ENCODE data around the gene TMPRSS6. TPM values are rescaled to one million over a fixed set of nuclear protein-coding genes. Genes with fewer than 3 reads are reported as not detected.

Gene TMPRSS6
- total and polyA plus RNA-seq, 4 donors: 0.09 to 1.0 (median 0.69) TPM

DNA sequence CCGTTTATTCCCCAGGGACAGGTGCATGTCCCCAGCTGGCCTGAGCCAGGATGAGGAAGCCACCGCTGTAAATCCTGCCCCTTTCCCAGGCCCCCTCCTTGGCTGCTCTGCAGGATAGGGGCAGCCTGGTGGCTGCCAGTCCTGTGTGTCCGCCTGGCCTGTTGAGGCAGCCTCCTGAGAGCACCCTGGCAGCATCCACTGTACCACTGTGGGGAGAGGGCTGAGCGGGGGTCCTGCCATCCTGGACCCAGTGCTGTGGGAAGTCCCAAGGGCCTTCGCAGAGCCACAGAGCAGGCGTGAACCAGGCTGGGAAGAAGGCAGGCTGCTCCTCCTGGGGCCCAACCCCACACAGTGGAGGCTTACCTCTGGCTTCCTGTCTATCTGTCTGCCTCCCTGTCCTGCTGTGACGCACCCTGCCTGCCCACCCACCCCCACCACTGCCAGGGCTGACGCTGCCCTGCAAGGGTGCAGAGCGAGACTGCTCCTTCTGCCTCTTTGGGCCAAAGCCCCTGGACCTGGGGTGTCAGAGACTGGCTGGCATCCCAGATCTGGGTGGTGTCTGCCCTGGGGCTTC lies 49.5 kb downstream of the TMPRSS6 start:
- H3K27me3 ChIP-seq (ENCODE audit: control insufficient read depth in 3 of 3, insufficient read depth in 3 of 3, low read length in 2 of 3): no peaks in the 10 kb centered on the region
- DNase-seq: no peak
- TF ChIP-seq, protein P1, sequence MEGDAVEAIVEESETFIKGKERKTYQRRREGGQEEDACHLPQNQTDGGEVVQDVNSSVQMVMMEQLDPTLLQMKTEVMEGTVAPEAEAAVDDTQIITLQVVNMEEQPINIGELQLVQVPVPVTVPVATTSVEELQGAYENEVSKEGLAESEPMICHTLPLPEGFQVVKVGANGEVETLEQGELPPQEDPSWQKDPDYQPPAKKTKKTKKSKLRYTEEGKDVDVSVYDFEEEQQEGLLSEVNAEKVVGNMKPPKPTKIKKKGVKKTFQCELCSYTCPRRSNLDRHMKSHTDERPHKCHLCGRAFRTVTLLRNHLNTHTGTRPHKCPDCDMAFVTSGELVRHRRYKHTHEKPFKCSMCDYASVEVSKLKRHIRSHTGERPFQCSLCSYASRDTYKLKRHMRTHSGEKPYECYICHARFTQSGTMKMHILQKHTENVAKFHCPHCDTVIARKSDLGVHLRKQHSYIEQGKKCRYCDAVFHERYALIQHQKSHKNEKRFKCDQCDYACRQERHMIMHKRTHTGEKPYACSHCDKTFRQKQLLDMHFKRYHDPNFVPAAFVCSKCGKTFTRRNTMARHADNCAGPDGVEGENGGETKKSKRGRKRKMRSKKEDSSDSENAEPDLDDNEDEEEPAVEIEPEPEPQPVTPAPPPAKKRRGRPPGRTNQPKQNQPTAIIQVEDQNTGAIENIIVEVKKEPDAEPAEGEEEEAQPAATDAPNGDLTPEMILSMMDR (IDR thresholded peaks at IDR 0.05; ENCODE audit: control extremely low read depth, extremely low read depth): no peak

DNA sequence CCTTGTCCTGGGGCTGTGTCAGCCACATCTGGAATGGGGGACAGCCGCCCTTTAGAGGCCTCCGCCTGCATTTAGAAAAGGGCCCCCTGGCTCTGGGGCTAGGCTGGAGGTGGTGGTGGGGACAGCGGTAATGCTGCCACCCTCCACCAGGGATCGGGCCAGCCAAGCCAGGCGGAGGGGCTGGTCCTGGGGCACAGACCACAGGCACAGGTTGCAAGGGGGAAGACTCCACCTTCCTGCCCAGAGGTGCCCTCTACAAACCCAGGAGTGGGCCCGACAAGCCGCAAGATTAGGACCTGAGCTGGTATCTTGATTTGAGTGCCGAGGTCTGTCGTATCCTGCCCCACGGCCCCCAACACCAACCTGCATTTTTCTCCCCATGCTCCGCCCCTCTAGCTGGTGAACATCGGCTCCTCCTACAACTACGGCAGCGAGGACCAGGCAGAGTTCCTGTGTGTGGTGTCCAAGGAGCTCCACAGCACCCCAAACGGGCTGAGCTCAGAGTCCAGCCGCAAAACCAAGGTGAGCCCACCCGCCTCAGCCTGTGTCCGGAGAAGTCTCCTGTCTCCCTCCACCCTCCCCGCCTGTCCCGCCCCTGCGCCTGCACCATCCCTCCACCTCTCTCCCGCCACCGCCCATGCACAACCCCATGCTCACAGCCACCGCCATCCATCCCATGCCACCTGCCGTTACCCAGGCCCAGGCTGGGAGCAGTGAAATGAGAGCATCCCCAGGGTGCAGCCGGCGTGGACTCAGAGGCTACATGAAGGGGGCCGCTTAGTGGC lies 50.4 kb downstream of the TMPRSS6 start:
- TF ChIP-seq, protein P1 (IDR thresholded peaks at IDR 0.05; ENCODE audit: control extremely low read depth, extremely low read depth): no peak
- Histone ChIP-seq H3K4me3 (no peak overlapping the region), H3K9ac (ENCODE audit: insufficient read depth in 1 of 2, low read length in 2 of 2) (no peak overlapping the region), H3K27ac (ENCODE audit: low read depth in 1 of 2, low read length in 1 of 2) (no peak overlapping the region), H3K4me1 (ENCODE audit: control insufficient read depth in 5 of 5, insufficient read depth in 5 of 5, low read length in 5 of 5) (peaks cover 0 to 8% (median 0%) of the 10 kb centered on the region in 5 donors), H3K36me3 (ENCODE audit: control insufficient read depth in 4 of 4, insufficient read depth in 4 of 4, low read length in 4 of 4) (peaks cover 0 to 28% (median 7%) of the 10 kb centered on the region in 4 donors), H3K9me3 (ENCODE audit: control insufficient read depth in 4 of 4, insufficient read depth in 3 of 4, low read length in 3 of 4) (no peaks in the 10 kb centered on the region), H3K27me3 (ENCODE audit: control insufficient read depth in 3 of 3, insufficient read depth in 3 of 3, low read length in 2 of 3) (no peaks in the 10 kb centered on the region)
- ATAC-seq (ENCODE audit: insufficient read depth, low FRiP score) (no peak), DNase-seq (no peak)
- 94 to 96% methylated on average over 28 of the region's 28 CpGs for WGBS, 2 donors

More for the DNA sequence above, 49.5 kb downstream of the TMPRSS6 start:
- H3K9me3 ChIP-seq (ENCODE audit: control insufficient read depth in 4 of 4, insufficient read depth in 3 of 4, low read length in 3 of 4): no peaks in the 10 kb centered on the region
- H3K36me3 ChIP-seq (ENCODE audit: control insufficient read depth in 4 of 4, insufficient read depth in 4 of 4, low read length in 4 of 4): peaks cover 0 to 28% (median 7%) of the 10 kb centered on the region in 4 donors
- H3K27ac ChIP-seq (ENCODE audit: low read depth in 1 of 2, low read length in 1 of 2): no peak overlapping the region
- H3K4me3 ChIP-seq: no peak overlapping the region
- 86 to 94% methylated on average over 9 of the region's 9 CpGs for WGBS, 2 donors
- peaks cover 0 to 8% (median 0%) of the 10 kb centered on the region in 5 donors for H3K4me1 ChIP-seq (ENCODE audit: control insufficient read depth in 5 of 5, insufficient read depth in 5 of 5, low read length in 5 of 5)
- ATAC-seq (ENCODE audit: insufficient read depth, low FRiP score): no peak
- H3K9ac ChIP-seq (ENCODE audit: insufficient read depth in 1 of 2, low read length in 2 of 2): no peak overlapping the region

- H3K27me3 ChIP-seq (ENCODE audit: control insufficient read depth in 3 of 3, insufficient read depth in 3 of 3, low read length in 2 of 3): no peaks in the 10 kb centered on the region
- H3K4me1 ChIP-seq (ENCODE audit: control insufficient read depth in 5 of 5, insufficient read depth in 5 of 5, low read length in 5 of 5): peaks cover 0 to 6% (median 0%) of the 10 kb centered on the region in 5 donors
- TF ChIP-seq, protein P1 (IDR thresholded peaks at IDR 0.05; ENCODE audit: control extremely low read depth, extremely low read depth): no peak
- no peaks in the 10 kb centered on the region for H3K9me3 ChIP-seq (ENCODE audit: control insufficient read depth in 4 of 4, insufficient read depth in 3 of 4, low read length in 3 of 4)
- peaks cover 0 to 28% (median 7%) of the 10 kb centered on the region in 4 donors for H3K36me3 ChIP-seq (ENCODE audit: control insufficient read depth in 4 of 4, insufficient read depth in 4 of 4, low read length in 4 of 4)
- no peak overlapping the region for H3K4me3 ChIP-seq
- no peak overlapping the region for H3K9ac ChIP-seq (ENCODE audit: insufficient read depth in 1 of 2, low read length in 2 of 2)
- 88 to 92% methylated on average over 12 of the region's 12 CpGs for WGBS, 2 donors
- no peak overlapping the region for H3K27ac ChIP-seq (ENCODE audit: low read depth in 1 of 2, low read length in 1 of 2)
- DNase-seq: no peak
- no peak for ATAC-seq (ENCODE audit: insufficient read depth, low FRiP score)
Measured at GRCh38 chr22:37057796-37058510, 51.6 kb downstream of the TMPRSS6 start.
